Upper lobe of left lung (tissue), 4 donors: Measurements from ENCODE around the gene SRP68.

Experiments used
- CTCF ChIP-seq, 6 experiments: fragments of 450-650 bp in 4 of 6; fragments of 200-600 bp in 2 of 6; sonication (generic) in 2 of 6; IDR thresholded peaks; one replicate each; pipeline ENCODE4 v1.5.1; 2016 to 2019; ENCODE audit warnings: antibody characterized with exemption in 6 of 6
- EP300 ChIP-seq, 4 donors: sonication (generic); formaldehyde crosslinking; IDR thresholded peaks; one replicate each; pipeline ENCODE4 v1.5.1; 2017; ENCODE audit warnings: antibody characterized with exemption in 4 of 4, control low read depth in 2 of 4
- POLR2A ChIP-seq, 4 donors: fragments of 450-650 bp; IDR thresholded peaks; one replicate each; pipeline ENCODE4 v1.5.1; 2016 to 2017; ENCODE audit warnings: antibody characterized with exemption in 4 of 4, mild to moderate bottlenecking in 2 of 4
- POLR2AphosphoS5 ChIP-seq, 2 donors: sonication (generic); formaldehyde crosslinking; IDR thresholded peaks; one replicate each; pipeline ENCODE4 v1.5.1; 2017; ENCODE audit warnings: antibody characterized with exemption in 2 of 2

DNA sequence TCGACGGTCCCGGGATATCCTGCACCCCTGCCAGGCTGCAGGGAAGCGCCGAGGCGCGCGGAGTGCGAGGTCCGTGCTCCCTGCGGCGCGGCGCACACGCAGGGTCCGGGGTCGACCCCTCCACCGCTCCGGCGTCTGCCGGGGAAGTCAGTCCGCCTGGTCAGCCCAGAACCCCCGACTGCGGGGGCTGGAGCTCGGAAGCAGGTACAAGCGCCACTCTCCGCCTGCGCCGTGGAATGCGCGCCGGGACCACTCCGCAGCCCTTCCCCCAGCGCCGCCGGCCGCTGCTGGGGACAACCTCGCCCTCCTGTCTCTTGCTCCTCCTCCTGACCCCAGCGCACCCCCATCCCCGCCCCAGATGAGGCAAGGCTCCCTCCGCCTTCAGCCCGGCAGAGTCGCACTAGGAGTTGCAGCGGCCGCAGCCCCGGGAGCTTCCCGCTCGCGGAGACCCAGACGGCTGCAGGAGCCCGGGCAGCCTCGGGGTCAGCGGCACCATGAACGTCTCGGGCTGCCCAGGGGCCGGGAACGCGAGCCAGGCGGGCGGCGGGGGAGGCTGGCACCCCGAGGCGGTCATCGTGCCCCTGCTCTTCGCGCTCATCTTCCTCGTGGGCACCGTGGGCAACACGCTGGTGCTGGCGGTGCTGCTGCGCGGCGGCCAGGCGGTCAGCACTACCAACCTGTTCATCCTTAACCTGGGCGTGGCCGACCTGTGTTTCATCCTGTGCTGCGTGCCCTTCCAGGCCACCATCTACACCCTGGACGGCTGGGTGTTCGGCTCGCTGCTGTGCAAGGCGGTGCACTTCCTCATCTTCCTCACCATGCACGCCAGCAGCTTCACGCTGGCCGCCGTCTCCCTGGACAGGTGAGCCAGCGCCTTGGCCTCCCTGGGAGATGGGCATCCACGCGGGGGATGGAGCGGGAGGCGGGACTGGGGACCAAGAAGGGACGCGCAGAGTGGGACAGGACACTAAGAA is 2.4 kb upstream of the SRP68 start, which contains the start of gene GALR2:
- TF ChIP-seq POLR2AphosphoS5 (IDR thresholded peaks at IDR 0.05) (no peak), CTCF (IDR thresholded peaks at IDR 0.05) (no peak), EP300 (IDR thresholded peaks at IDR 0.05) (no peak), POLR2A (IDR thresholded peaks at IDR 0.05) (no peak)
